Measurements from ENCODE around the gene GPANK1. TPM values are rescaled to one million over a fixed set of nuclear protein-coding genes. Genes with fewer than 3 reads are reported as not detected.

GPANK1 gene
- total and polyA plus RNA-seq, 2 of the 13 experiments (the other 11 are each of a cell fraction or from before 2014, with no cell fraction given), result 15.4 to 22.8 TPM

GRCh38 chr6:31665501-31666336 is 922 bp upstream of the GPANK1 start, which contains the start of gene CSNK2B (continued):
- TF ChIP-seq BCL3 (CRISPR knock-in tag; IDR thresholded peaks at IDR 0.05) (no peak), ZKSCAN5 (CRISPR knock-in tag; IDR thresholded peaks at IDR 0.05) (no peak), CSRNP2 (CRISPR knock-in tag; conservative IDR thresholded peaks at IDR 0.05; ENCODE audit: low read depth) (no peak), CAMTA2 (CRISPR knock-in tag; IDR thresholded peaks at IDR 0.05; ENCODE audit: borderline replicate concordance) (0 out of 2 replicates have a peak, but pooled peaks have one; percentile 50), ZNF75D (CRISPR knock-in tag; IDR thresholded peaks at IDR 0.05; ENCODE audit: borderline replicate concordance) (no peak), ZNF296 (CRISPR knock-in tag; conservative IDR thresholded peaks at IDR 0.05) (no peak), RFXANK (CRISPR knock-in tag; IDR thresholded peaks at IDR 0.05) (peak; percentile 58; the same call in 1 of the 2 replicates), SKI (IDR thresholded peaks at IDR 0.05; ENCODE audit: partially characterized antibody) (no peak), PHF20 (CRISPR knock-in tag; IDR thresholded peaks at IDR 0.05) (peak; percentile 82), GFI1 (CRISPR knock-in tag; IDR thresholded peaks at IDR 0.05; ENCODE audit: borderline replicate concordance) (no peak; the same call in 1 of the 2 replicates), CSRNP1 (CRISPR knock-in tag; IDR thresholded peaks at IDR 0.05) (peak; percentile 94), MAF1 (CRISPR knock-in tag; IDR thresholded peaks at IDR 0.05; ENCODE audit: borderline replicate concordance) (no peak), TIGD3 (CRISPR knock-in tag; IDR thresholded peaks at IDR 0.05; ENCODE audit: borderline replicate concordance) (no peak), ZNF431 (CRISPR knock-in tag; IDR thresholded peaks at IDR 0.05; ENCODE audit: borderline replicate concordance, low read depth) (no peak), ZNF724P (CRISPR knock-in tag; IDR thresholded peaks at IDR 0.05; ENCODE audit: borderline replicate concordance) (peak; percentile 71; the same call in 1 of the 2 replicates), GTF2F1 (IDR thresholded peaks at IDR 0.05; ENCODE audit: low read length) (no peak), ZFP62 (CRISPR knock-in tag; IDR thresholded peaks at IDR 0.05) (peak; percentile 95; the same call in 1 of the 2 replicates), SIN3B (IDR thresholded peaks at IDR 0.05; ENCODE audit: low read length) (peak; percentile 16; the same call in 1 of the 2 replicates), ZNF20 (CRISPR knock-in tag; IDR thresholded peaks at IDR 0.05) (no peak), HOXA7 (CRISPR knock-in tag; IDR thresholded peaks at IDR 0.05) (no peak), MEIS1 (CRISPR knock-in tag; IDR thresholded peaks at IDR 0.05; ENCODE audit: borderline replicate concordance) (peak; percentile 73; the same call in 1 of the 2 replicates)
- TF ChIP-seq, protein P1, sequence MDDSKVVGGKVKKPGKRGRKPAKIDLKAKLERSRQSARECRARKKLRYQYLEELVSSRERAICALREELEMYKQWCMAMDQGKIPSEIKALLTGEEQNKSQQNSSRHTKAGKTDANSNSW (CRISPR knock-in tag; IDR thresholded peaks at IDR 0.05; ENCODE audit: borderline replicate concordance), result no peak; the same call in 1 of the 2 replicates

Measured in HepG2 (cell line).